GM18873 (cell line): ENCODE data around the gene AUTS2.
"Not testable (repeated sequence)": the region's sequence is repeated elsewhere in the genome, so short reads cannot be mapped to it uniquely, and the experiment has no call there.

Experiments
- ATAC-seq: cut with Tn5 transposase; IDR thresholded peaks from one replicate; pipeline ENCODE4 v1.9.1; 2021; ENCODE audit warnings: mild to moderate bottlenecking, moderate library complexity, moderate number of reproducible peaks; ENCODE audit not compliant: unreplicated experiment, low FRiP score

Gene AUTS2

GRCh38 chr7:70717553-70718329 lies 1119.5 kb downstream of the AUTS2 start:
- ATAC-seq = no peak

GRCh38 chr7:70719125-70719524 lies 1120.8 kb downstream of the AUTS2 start:
- ATAC-seq = no peak

- no peak for ATAC-seq
Measured at GRCh38 chr7:70720191-70720873, 1122.1 kb downstream of the AUTS2 start.

- ATAC-seq = no peak
Measured at GRCh38 chr7:70721500-70721899, 1123.2 kb downstream of the AUTS2 start.

GRCh38 chr7:70723339-70723738 lies 1125.1 kb downstream of the AUTS2 start:
- no peak for ATAC-seq

GRCh38 chr7:70725448-70725847 lies 1127.2 kb downstream of the AUTS2 start:
- no peak for ATAC-seq

- ATAC-seq = no peak
Measured at GRCh38 chr7:70726294-70726693, 1128.0 kb downstream of the AUTS2 start.

- peak; percentile 76 for ATAC-seq
Measured at GRCh38 chr7:70726951-70727378, 1128.7 kb downstream of the AUTS2 start.

- no peak for ATAC-seq
Measured at GRCh38 chr7:70727861-70728260, 1129.6 kb downstream of the AUTS2 start.

GRCh38 chr7:70728872-70729552 lies 1130.7 kb downstream of the AUTS2 start:
- no peak for ATAC-seq

GRCh38 chr7:70729553-70730157 lies 1131.4 kb downstream of the AUTS2 start:
- ATAC-seq = not testable (repeated sequence)

- no peak for ATAC-seq
Measured at GRCh38 chr7:70730451-70731110, 1132.3 kb downstream of the AUTS2 start.

- ATAC-seq = no peak
Measured at GRCh38 chr7:70733090-70733489, 1134.8 kb downstream of the AUTS2 start.

- ATAC-seq = no peak
Measured at GRCh38 chr7:70734411-70734810, 1136.1 kb downstream of the AUTS2 start.

GRCh38 chr7:70735313-70735712 lies 1137.0 kb downstream of the AUTS2 start:
- no peak for ATAC-seq

- ATAC-seq = no peak
Measured at GRCh38 chr7:70736715-70737460, 1138.6 kb downstream of the AUTS2 start.

- no peak for ATAC-seq
Measured at GRCh38 chr7:70738151-70738885, 1140.0 kb downstream of the AUTS2 start.

GRCh38 chr7:70739646-70740210 lies 1141.5 kb downstream of the AUTS2 start:
- no peak for ATAC-seq

- no peak for ATAC-seq
Measured at GRCh38 chr7:70741666-70742065, 1143.4 kb downstream of the AUTS2 start.
